Loucy (cell line): ENCODE data around the gene MS4A4E.

ENCODE experiments used
- H2AFZ ChIP-seq: fragments of 200-600 bp; sonication (generic); 2 replicates; pipeline ENCODE4 v1.6.0; 2016; ENCODE audit warnings: antibody characterized with exemption, mild to moderate bottlenecking, low read length, moderate library complexity
- H3F3A ChIP-seq: fragments of 200-600 bp; 2 replicates; pipeline ENCODE4 v1.6.0; 2016; ENCODE audit warnings: antibody characterized with exemption, low read depth, mild to moderate bottlenecking
- H3K27me3 ChIP-seq: fragments of 200-600 bp; sonication (generic); 2 replicates; pipeline ENCODE4 v1.6.1; 2014; ENCODE audit warnings: low read length, mild to moderate bottlenecking; ENCODE audit not compliant: insufficient read depth, poor library complexity, severe bottlenecking
- H3K36me3 ChIP-seq: fragments of 200-600 bp; sonication (generic); 2 replicates; pipeline ENCODE4 v1.6.1; 2016; ENCODE audit warnings: low read length; ENCODE audit not compliant: insufficient read depth
- H3K4me1 ChIP-seq: fragments of 200-600 bp; sonication (generic); 2 replicates; pipeline ENCODE4 v1.5.1; 2014; ENCODE audit warnings: low read length, mild to moderate bottlenecking; ENCODE audit not compliant: insufficient read depth, poor library complexity, severe bottlenecking
- H3K4me2 ChIP-seq: fragments of 200-600 bp; sonication (generic); 2 replicates; pipeline ENCODE4 v1.6.0; 2014; ENCODE audit warnings: antibody characterized with exemption, low read length, low read depth, mild to moderate bottlenecking; ENCODE audit not compliant: poor library complexity, severe bottlenecking
- H3K4me3 ChIP-seq: fragments of 200-600 bp; sonication (generic); 2 replicates; pipeline ENCODE4 v1.5.1; 2014; ENCODE audit warnings: low read length, mild to moderate bottlenecking, mixed read lengths; ENCODE audit not compliant: poor library complexity, severe bottlenecking
- H3K79me2 ChIP-seq: fragments of 200-600 bp; sonication (generic); 2 replicates; pipeline ENCODE4 v1.6.1; 2014; ENCODE audit warnings: low read length; ENCODE audit not compliant: insufficient read depth
- H3K9ac ChIP-seq: fragments of 200-600 bp; sonication (generic); 2 replicates; pipeline ENCODE4 v1.6.0; 2014; ENCODE audit warnings: mild to moderate bottlenecking, low read depth, low read length, moderate library complexity; ENCODE audit not compliant: poor library complexity, severe bottlenecking
- H3K9me2 ChIP-seq: fragments of 200-600 bp; sonication (generic); replicated peaks from 2 replicates; pipeline ENCODE4 v1.6.1; 2016; ENCODE audit warnings: low read depth, low read length, mixed read lengths
- H3K9me3 ChIP-seq: fragments of 200-600 bp; sonication (generic); 2 replicates; pipeline ENCODE4 v1.6.1; 2014; ENCODE audit warnings: mild to moderate bottlenecking, antibody characterized with exemption, low read length, low read depth; ENCODE audit not compliant: insufficient read depth
- H4K20me1 ChIP-seq: fragments of 200-600 bp; sonication (generic); 2 replicates; pipeline ENCODE4 v1.6.0; 2014; ENCODE audit warnings: antibody characterized with exemption, low read length, mild to moderate bottlenecking; ENCODE audit not compliant: insufficient read depth, poor library complexity, severe bottlenecking
- EZH2phosphoT487 ChIP-seq: fragments of 200-600 bp; IDR thresholded peaks from 2 replicates; pipeline ENCODE4 v1.6.1; 2018; ENCODE audit warnings: antibody characterized with exemption, mild to moderate bottlenecking, moderate library complexity, borderline replicate concordance
- TF ChIP-seq, protein P1 (sequence below): fragments of 200-600 bp; sonication (generic); conservative IDR thresholded peaks from 2 replicates; pipeline ENCODE4 v1.5.1; 2014; ENCODE audit warnings: mild to moderate bottlenecking, antibody characterized with exemption, low read length

Gene MS4A4E

DNA sequence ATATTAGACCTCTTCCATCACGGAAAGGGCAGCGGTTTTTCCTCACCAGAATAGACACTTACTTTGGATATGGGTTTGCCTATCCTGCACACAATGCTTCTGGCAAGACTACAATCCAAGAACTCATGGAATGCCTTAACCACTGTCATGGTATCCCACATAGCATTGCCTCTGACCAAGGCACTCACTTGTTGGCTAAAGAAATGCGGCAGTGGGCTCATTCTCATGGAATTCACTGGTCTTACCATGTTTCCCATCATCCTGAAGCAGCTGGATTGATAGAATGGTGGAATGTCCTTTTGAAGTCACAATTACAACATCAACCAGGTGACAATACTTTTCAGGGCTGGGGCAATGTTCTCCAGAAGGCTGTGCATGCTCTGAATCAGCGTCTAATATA lies 20.8 kb downstream of the MS4A4E start:
- no peak overlapping the region for H3K4me2 ChIP-seq
- H3K36me3 ChIP-seq: no peaks in the 10 kb centered on the region
- H3K4me1 ChIP-seq: no peaks in the 10 kb centered on the region
- H3K4me3 ChIP-seq: no peak overlapping the region
- TF ChIP-seq EZH2phosphoT487: no peak
- TF ChIP-seq, protein P1, sequence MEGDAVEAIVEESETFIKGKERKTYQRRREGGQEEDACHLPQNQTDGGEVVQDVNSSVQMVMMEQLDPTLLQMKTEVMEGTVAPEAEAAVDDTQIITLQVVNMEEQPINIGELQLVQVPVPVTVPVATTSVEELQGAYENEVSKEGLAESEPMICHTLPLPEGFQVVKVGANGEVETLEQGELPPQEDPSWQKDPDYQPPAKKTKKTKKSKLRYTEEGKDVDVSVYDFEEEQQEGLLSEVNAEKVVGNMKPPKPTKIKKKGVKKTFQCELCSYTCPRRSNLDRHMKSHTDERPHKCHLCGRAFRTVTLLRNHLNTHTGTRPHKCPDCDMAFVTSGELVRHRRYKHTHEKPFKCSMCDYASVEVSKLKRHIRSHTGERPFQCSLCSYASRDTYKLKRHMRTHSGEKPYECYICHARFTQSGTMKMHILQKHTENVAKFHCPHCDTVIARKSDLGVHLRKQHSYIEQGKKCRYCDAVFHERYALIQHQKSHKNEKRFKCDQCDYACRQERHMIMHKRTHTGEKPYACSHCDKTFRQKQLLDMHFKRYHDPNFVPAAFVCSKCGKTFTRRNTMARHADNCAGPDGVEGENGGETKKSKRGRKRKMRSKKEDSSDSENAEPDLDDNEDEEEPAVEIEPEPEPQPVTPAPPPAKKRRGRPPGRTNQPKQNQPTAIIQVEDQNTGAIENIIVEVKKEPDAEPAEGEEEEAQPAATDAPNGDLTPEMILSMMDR: no peak
- H3K9me3 ChIP-seq: no peaks in the 10 kb centered on the region
- no peak overlapping the region for H2AFZ ChIP-seq
- no peaks in the 10 kb centered on the region for H3K9me2 ChIP-seq
- no peak overlapping the region for H3K9ac ChIP-seq
- H4K20me1 ChIP-seq: no peaks in the 10 kb centered on the region
- H3F3A ChIP-seq: no peaks in the 10 kb centered on the region
- H3K79me2 ChIP-seq: no peaks in the 10 kb centered on the region
- no peaks in the 10 kb centered on the region for H3K27me3 ChIP-seq

DNA sequence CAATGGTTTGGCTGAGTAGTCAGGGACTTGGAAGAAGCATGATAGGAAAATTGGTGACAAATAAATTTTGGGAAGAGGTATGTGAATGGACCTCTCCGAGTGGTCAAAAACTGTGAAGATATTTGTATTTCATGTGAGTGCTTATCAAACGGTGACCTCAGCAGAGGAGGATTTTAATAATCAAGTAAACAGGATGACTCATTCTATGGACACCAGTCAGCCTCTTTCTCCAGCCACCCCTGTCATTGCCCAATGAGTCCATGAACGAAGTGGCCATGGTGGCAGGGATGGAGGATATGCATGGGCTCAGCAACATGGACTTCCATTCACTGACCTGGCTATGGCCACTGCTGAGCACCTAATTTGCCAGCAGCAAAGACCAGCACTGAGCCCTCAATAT lies 21.2 kb downstream of the MS4A4E start:
- no peak for TF ChIP-seq EZH2phosphoT487
- TF ChIP-seq, protein P1: no peak
- no peaks in the 10 kb centered on the region for H3K79me2 ChIP-seq
- no peak overlapping the region for H3K9ac ChIP-seq
- no peaks in the 10 kb centered on the region for H3K9me3 ChIP-seq
- no peak overlapping the region for H3K4me2 ChIP-seq
- no peak overlapping the region for H3K4me3 ChIP-seq
- no peaks in the 10 kb centered on the region for H4K20me1 ChIP-seq
- no peaks in the 10 kb centered on the region for H3K9me2 ChIP-seq
- no peaks in the 10 kb centered on the region for H3F3A ChIP-seq
- H3K36me3 ChIP-seq: no peaks in the 10 kb centered on the region
- H3K4me1 ChIP-seq: no peaks in the 10 kb centered on the region
- no peaks in the 10 kb centered on the region for H3K27me3 ChIP-seq
- H2AFZ ChIP-seq: no peak overlapping the region

DNA sequence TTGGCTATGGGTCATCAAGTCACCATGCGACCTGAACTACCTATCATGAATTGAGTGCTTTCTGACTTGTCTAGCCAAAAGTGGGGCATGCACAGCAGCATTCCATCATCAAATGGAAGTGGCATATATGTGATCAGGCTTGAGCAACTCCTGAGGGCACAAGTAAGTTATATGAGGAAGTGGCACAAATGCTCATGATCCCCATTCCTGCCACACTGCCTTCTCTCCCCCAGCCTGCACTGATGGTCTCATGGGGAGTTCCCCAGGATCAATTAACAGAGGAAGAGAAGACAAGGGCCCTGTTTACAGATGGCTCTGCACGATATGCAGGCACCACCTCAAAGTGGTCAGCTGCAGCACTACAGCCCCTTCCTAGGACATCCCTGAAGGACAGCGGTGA lies 21.8 kb downstream of the MS4A4E start:
- Histone ChIP-seq H3K36me3 (no peaks in the 10 kb centered on the region), H3K4me1 (no peaks in the 10 kb centered on the region), H2AFZ (no peak overlapping the region), H3K9me3 (no peaks in the 10 kb centered on the region), H3K4me3 (no peak overlapping the region), H3K9ac (no peak overlapping the region), H3K79me2 (no peaks in the 10 kb centered on the region), H3K4me2 (no peak overlapping the region), H3K9me2 (no peaks in the 10 kb centered on the region), H3K27me3 (no peaks in the 10 kb centered on the region), H3F3A (no peaks in the 10 kb centered on the region), H4K20me1 (no peaks in the 10 kb centered on the region)
- TF ChIP-seq, protein P1: no peak
- TF ChIP-seq EZH2phosphoT487: no peak
